ENCODE results near the gene SGCD. TPM values are rescaled to one million over a fixed set of nuclear protein-coding genes. Genes with fewer than 3 reads are reported as not detected.

The SGCD gene
- total and polyA plus RNA-seq, 11 donors: 17.4 to 150 (median 76.9) TPM

DNA sequence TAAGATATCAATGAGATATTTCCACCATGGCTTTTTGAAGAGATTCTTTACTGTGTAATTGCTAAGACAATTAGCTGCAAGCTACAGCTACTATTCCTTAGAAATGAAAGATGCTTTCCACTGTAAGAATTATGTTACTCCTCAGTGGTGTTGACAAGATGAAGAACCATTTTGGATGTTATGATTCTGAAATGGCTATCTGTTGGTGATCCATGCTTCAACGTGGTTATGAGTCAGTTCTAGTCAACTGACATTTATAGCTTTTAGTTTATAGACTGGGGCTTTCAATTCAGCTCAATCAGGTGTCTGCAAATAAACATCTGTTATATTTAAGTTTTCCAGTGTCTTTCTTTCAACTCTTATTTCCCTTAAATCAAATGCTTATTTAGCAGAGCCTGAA, 93.7 kb downstream of the SGCD start:
- DNase-seq (no peak), ATAC-seq (peak in 1 of 4 donors; percentile 11)
- no peaks in the 10 kb centered on the region for H3K27me3 ChIP-seq
- intact Hi-C loops (cut with DNase I): no loop called here
- 14 to 27% (median 22%) methylated on average over 1 of the region's 1 CpG for WGBS, 4 donors
- no peak for TF ChIP-seq POLR2A (IDR thresholded peaks at IDR 0.05)
- TF ChIP-seq, protein P1, sequence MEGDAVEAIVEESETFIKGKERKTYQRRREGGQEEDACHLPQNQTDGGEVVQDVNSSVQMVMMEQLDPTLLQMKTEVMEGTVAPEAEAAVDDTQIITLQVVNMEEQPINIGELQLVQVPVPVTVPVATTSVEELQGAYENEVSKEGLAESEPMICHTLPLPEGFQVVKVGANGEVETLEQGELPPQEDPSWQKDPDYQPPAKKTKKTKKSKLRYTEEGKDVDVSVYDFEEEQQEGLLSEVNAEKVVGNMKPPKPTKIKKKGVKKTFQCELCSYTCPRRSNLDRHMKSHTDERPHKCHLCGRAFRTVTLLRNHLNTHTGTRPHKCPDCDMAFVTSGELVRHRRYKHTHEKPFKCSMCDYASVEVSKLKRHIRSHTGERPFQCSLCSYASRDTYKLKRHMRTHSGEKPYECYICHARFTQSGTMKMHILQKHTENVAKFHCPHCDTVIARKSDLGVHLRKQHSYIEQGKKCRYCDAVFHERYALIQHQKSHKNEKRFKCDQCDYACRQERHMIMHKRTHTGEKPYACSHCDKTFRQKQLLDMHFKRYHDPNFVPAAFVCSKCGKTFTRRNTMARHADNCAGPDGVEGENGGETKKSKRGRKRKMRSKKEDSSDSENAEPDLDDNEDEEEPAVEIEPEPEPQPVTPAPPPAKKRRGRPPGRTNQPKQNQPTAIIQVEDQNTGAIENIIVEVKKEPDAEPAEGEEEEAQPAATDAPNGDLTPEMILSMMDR (IDR thresholded peaks at IDR 0.05): no peak
- H3K4me3 ChIP-seq: no peak overlapping the region
- H3K27ac ChIP-seq: no peak overlapping the region
- H3K36me3 ChIP-seq: no peaks in the 10 kb centered on the region
- peaks cover 0 to 29% (median 4%) of the 10 kb centered on the region in 12 donors for H3K4me1 ChIP-seq
- no peaks in the 10 kb centered on the region for H3K9me3 ChIP-seq

DNA sequence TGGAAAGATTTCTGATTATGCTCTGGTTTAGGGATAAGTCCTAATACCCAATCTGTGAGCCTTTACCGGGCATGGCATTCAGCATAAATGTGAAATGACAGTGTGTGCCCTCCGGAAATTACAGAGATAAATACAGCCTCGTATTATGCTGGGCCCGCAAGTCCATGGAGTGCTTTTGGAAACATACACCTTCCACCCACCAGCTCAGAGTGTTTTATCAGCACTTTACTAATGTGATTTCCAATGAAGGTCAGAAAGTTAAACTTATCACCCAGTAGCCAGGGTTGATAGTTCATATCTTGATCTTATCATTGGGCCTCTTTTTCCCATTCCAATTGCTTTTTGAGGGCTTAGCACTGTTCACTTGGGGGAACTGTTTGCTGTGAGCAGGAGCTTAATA, 94.8 kb downstream of the SGCD start:
- Histone ChIP-seq H3K4me1 (peaks cover 0 to 29% (median 4%) of the 10 kb centered on the region in 12 donors), H3K27ac (peak overlapping the region in 2 of 12 donors; percentile 6 to 29), H3K27me3 (no peaks in the 10 kb centered on the region), H3K9me3 (peaks cover 0 to 4% (median 0%) of the 10 kb centered on the region in 12 donors), H3K36me3 (no peaks in the 10 kb centered on the region), H3K4me3 (no peak overlapping the region)
- ATAC-seq (peak; percentile 45 to 78 (median 58)), DNase-seq (no peak)
- 44 to 50% (median 46%) methylated on average over 4 of the region's 4 CpGs for WGBS, 4 donors
- TF ChIP-seq, protein P1 (IDR thresholded peaks at IDR 0.05): no peak
- TF ChIP-seq POLR2A (IDR thresholded peaks at IDR 0.05): no peak
- intact Hi-C loops (cut with DNase I): no loop called here

DNA sequence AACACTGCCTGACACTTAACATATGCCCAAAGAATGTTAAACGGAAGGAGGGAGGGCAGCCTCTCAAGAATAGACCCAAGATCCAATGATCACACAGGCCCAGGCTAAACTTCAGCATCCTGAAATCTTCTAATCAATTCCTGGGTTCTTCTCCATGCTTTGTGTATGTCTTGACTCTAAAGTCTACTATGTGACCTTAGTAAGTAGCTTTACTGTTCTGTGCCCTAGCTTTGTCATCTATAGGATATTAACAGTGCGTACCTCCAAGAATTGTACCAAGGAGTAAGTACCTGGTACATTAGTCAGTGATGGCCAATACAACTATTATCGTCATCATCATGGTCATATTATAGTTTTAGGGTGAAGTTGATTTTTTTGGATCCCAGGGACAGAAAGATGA, 96.6 kb downstream of the SGCD start:
- TF ChIP-seq, protein P1 (IDR thresholded peaks at IDR 0.05): no peak
- no peak for TF ChIP-seq POLR2A (IDR thresholded peaks at IDR 0.05)
- H3K4me1 ChIP-seq: peaks cover 0 to 21% (median 4%) of the 10 kb centered on the region in 12 donors
- 57 to 63% (median 61%) methylated on average over 3 of the region's 3 CpGs for WGBS, 4 donors
- ATAC-seq (no peak), DNase-seq (no peak)
- H3K27me3 ChIP-seq: no peaks in the 10 kb centered on the region
- peaks cover 0 to 5% (median 0%) of the 10 kb centered on the region in 12 donors for H3K9me3 ChIP-seq
- H3K36me3 ChIP-seq: no peaks in the 10 kb centered on the region
- intact Hi-C loops (cut with DNase I): no loop called here
- H3K4me3 ChIP-seq: no peak overlapping the region
- H3K27ac ChIP-seq: no peak overlapping the region

DNA sequence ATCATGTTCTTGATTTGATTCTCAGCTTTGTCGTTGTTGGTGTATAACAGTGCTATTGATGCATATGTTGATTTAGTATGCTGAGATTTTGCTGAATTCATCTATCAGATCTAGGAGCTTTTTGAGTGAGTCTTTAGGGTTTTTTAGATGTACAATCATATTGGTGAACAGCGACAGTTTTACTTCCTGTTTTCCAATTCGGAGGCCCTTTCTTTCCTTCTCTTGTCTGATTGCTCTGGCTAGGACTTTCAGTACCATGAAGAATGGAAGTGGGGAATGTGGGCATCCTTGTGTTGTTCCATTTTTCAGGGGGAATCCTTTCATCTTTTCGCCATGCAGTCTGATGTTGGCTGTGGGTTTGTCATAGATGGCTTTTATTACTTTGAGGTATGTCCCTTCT, 100.4 kb downstream of the SGCD start:
- 83 to 89% (median 85%) methylated on average over 4 of the region's 4 CpGs for WGBS, 4 donors
- peaks cover 0 to 14% (median 0%) of the 10 kb centered on the region in 12 donors for H3K9me3 ChIP-seq
- no peak for DNase-seq
- no peak overlapping the region for H3K27ac ChIP-seq
- no peaks in the 10 kb centered on the region for H3K27me3 ChIP-seq
- H3K4me3 ChIP-seq: no peak overlapping the region
- no peak for TF ChIP-seq POLR2A (IDR thresholded peaks at IDR 0.05)
- TF ChIP-seq, protein P1 (IDR thresholded peaks at IDR 0.05): no peak
- H3K4me1 ChIP-seq: peaks cover 0 to 19% (median 5%) of the 10 kb centered on the region in 12 donors
- intact Hi-C loops (cut with DNase I): no loop called here
- no peaks in the 10 kb centered on the region for H3K36me3 ChIP-seq
- ATAC-seq: no peak

Measured in heart left ventricle (tissue), 16 donors.